Spinal cord (tissue), 10 donors: ENCODE results near the gene TP53BP2. TPM values are rescaled to one million over a fixed set of nuclear protein-coding genes. Genes with fewer than 3 reads are reported as not detected.
A peak's percentile ranks its signal among the peaks of the same experiment; 100 is the strongest.
"Not testable (repeated sequence)": the region's sequence is repeated elsewhere in the genome, so short reads cannot be mapped to it uniquely, and the experiment has no call there.

Source experiments
- DNase-seq, 6 donors: peaks; one replicate each; pipeline versions ENCODE4 v3.0.0 to v3.0.0-alpha.2; 2013 to 2015; ENCODE audit warnings: low spot score in 6 of 6, low read depth in 4 of 6
- H3K27ac ChIP-seq: one replicate; pipeline ENCODE4 v1.5.1; 2013; ENCODE audit warnings: low read depth, low read length, control low read depth
- H3K27me3 ChIP-seq: one replicate; pipeline ENCODE4 v1.6.1; 2013; ENCODE audit warnings: low read length; ENCODE audit not compliant: control insufficient read depth, insufficient read depth
- H3K36me3 ChIP-seq: one replicate; pipeline ENCODE4 v1.6.1; 2013; ENCODE audit warnings: low read length; ENCODE audit not compliant: control insufficient read depth, insufficient read depth
- H3K4me1 ChIP-seq: one replicate; pipeline ENCODE4 v1.6.1; 2013; ENCODE audit warnings: low read length; ENCODE audit not compliant: control insufficient read depth, insufficient read depth
- H3K4me3 ChIP-seq: one replicate; pipeline ENCODE4 v1.5.1; 2013; ENCODE audit warnings: low read depth, low read length, control low read depth
- H3K9me3 ChIP-seq: one replicate; pipeline ENCODE4 v1.6.1; 2013; ENCODE audit warnings: low read length; ENCODE audit not compliant: control insufficient read depth, insufficient read depth
- WGBS: methylation state at CpG from one replicate; pipeline ENCODE4 v1.1.5; 2013; ENCODE audit warnings: missing lambda C conversion rate; ENCODE audit not compliant: insufficient coverage; 5-methylcytosine and 5-hydroxymethylcytosine counted together
- polyA plus RNA-seq, 2 donors: library from polyadenylated mRNA; unstranded; fragments of 120-200 nt; gene quantifications; one replicate each; pipeline ENCODE4 v1.2.1, GENCODE V29; 2013; ENCODE audit not compliant: insufficient read length in 2 of 2
- total RNA-seq, 2 donors: library from RNA; depleted of rRNA in 1 of 2; stranded (reverse); fragments of 120-200 nt in 1 of 2; fragments of >200 nt in 1 of 2; gene quantifications; one replicate each; pipeline versions ENCODE4 v1.2.3 to v1.2.4, GENCODE V29; 2013 to 2014
- donor health status: healthy.

TP53BP2 gene
- total and polyA plus RNA-seq, 4 donors, result 34.9 to 40.5 (median 38.2) TPM

- Histone ChIP-seq H3K36me3 (peaks cover 75% of the 10 kb centered on the region), H3K27me3 (no peaks in the 10 kb centered on the region), H3K27ac (no peak overlapping the region), H3K4me3 (no peak overlapping the region), H3K4me1 (peaks cover 16% of the 10 kb centered on the region), H3K9me3 (no peaks in the 10 kb centered on the region)
- WGBS, result 91% methylated on average over 12 of the region's 13 CpGs
- no peak for DNase-seq
Measured at GRCh38 chr1:223750730-223751570, 94.8 kb downstream of the TP53BP2 start.

- no peaks in the 10 kb centered on the region for H3K9me3 ChIP-seq
- H3K36me3 ChIP-seq, result peaks cover 77% of the 10 kb centered on the region
- peak overlapping the region; percentile 45 for H3K27ac ChIP-seq
- no peaks in the 10 kb centered on the region for H3K27me3 ChIP-seq
- H3K4me1 ChIP-seq, result peaks cover 18% of the 10 kb centered on the region
- peak in 4 of 6 donors; percentile 49 to 86 (median 66) for DNase-seq
- peak overlapping the region; percentile 53 for H3K4me3 ChIP-seq
- 7% methylated on average over 46 of the region's 61 CpGs for WGBS
Measured at GRCh38 chr1:223748773-223749733, 96.7 kb downstream of the TP53BP2 start.

GRCh38 chr1:223748405-223748772, 97.4 kb downstream of the TP53BP2 start:
- Histone ChIP-seq H3K27me3 (no peaks in the 10 kb centered on the region), H3K4me1 (peaks cover 18% of the 10 kb centered on the region), H3K9me3 (no peaks in the 10 kb centered on the region), H3K4me3 (peak overlapping the region; percentile 53), H3K36me3 (peaks cover 75% of the 10 kb centered on the region), H3K27ac (peak overlapping the region; percentile 45)
- 30% methylated on average over 15 of the region's 18 CpGs for whole genome bisulfite sequencing
- DNase-seq, result no peak

GRCh38 chr1:223747838-223748335, 97.9 kb downstream of the TP53BP2 start:
- Histone ChIP-seq H3K4me1 (peaks cover 18% of the 10 kb centered on the region), H3K9me3 (no peaks in the 10 kb centered on the region), H3K36me3 (peaks cover 70% of the 10 kb centered on the region), H3K27me3 (no peaks in the 10 kb centered on the region), H3K27ac (peak overlapping the region; percentile 45), H3K4me3 (no peak overlapping the region)
- 30% methylated on average over 3 of the region's 4 CpGs for WGBS
- peak in 2 of 6 donors; percentile 52 to 59 for DNase-seq

GRCh38 chr1:223745731-223746130, 100.0 kb downstream of the TP53BP2 start:
- Histone ChIP-seq H3K4me1 (peaks cover 18% of the 10 kb centered on the region), H3K4me3 (no peak overlapping the region), H3K9me3 (no peaks in the 10 kb centered on the region), H3K36me3 (peaks cover 54% of the 10 kb centered on the region), H3K27me3 (no peaks in the 10 kb centered on the region), H3K27ac (no peak overlapping the region)
- DNase-seq, result no peak
- 87% methylated on average over 3 of the region's 4 CpGs for WGBS

GRCh38 chr1:223742856-223743517, 102.8 kb downstream of the TP53BP2 start:
- Histone ChIP-seq H3K9me3 (no peaks in the 10 kb centered on the region), H3K36me3 (peaks cover 43% of the 10 kb centered on the region), H3K27me3 (no peaks in the 10 kb centered on the region), H3K27ac (no peak overlapping the region), H3K4me1 (peaks cover 15% of the 10 kb centered on the region), H3K4me3 (no peak overlapping the region)
- no peak for DNase-seq
- 71% methylated on average over 5 of the region's 9 CpGs for WGBS

GRCh38 chr1:223741861-223742260, 103.9 kb downstream of the TP53BP2 start:
- Histone ChIP-seq H3K9me3 (no peaks in the 10 kb centered on the region), H3K27ac (no peak overlapping the region), H3K36me3 (peaks cover 37% of the 10 kb centered on the region), H3K4me3 (no peak overlapping the region), H3K27me3 (no peaks in the 10 kb centered on the region), H3K4me1 (peaks cover 11% of the 10 kb centered on the region)
- WGBS, result 94% methylated on average over 5 of the region's 6 CpGs
- DNase-seq, result no peak

GRCh38 chr1:223740038-223740736, 105.6 kb downstream of the TP53BP2 start:
- not testable (repeated sequence) for H3K4me1 ChIP-seq, H3K27me3 ChIP-seq, H3K4me3 ChIP-seq, DNase-seq, H3K9me3 ChIP-seq
- Histone ChIP-seq H3K27ac (peak overlapping the region; percentile 47), H3K36me3 (peaks cover 27% of the 10 kb centered on the region)
- 73% methylated on average over 4 of the region's 10 CpGs for WGBS
